Dendritic cell treated with granulocyte-macrophage colony-stimulating factor and Interleukin-4, amounts not matched to agents 40 ng/mL and 50 ng/mL, for 4 days (primary cell): ENCODE data around the gene NSUN7.

ENCODE experiments used
- H3K27ac Mint-ChIP-seq: one replicate; pipeline ENCODE4 v1.8.0; 2022; ENCODE audit warnings: mild to moderate bottlenecking, mixed read lengths
- H3K27me3 Mint-ChIP-seq: one replicate; pipeline ENCODE4 v1.8.0; 2022; ENCODE audit warnings: mild to moderate bottlenecking, mixed read lengths
- H3K36me3 Mint-ChIP-seq: one replicate; pipeline ENCODE4 v1.8.0; 2022; ENCODE audit warnings: low read depth, mixed read lengths
- H3K4me1 Mint-ChIP-seq: one replicate; pipeline ENCODE4 v1.8.0; 2022; ENCODE audit warnings: low read depth, mixed read lengths
- H3K4me3 Mint-ChIP-seq: one replicate; pipeline ENCODE4 v1.8.0; 2022; ENCODE audit warnings: mild to moderate bottlenecking, moderate library complexity, mixed read lengths
- H3K9me3 Mint-ChIP-seq: one replicate; pipeline ENCODE4 v1.8.0; 2022; ENCODE audit warnings: mixed read lengths
- intact Hi-C: fragments of 100-400 bp; cut with micrococcal nuclease; formaldehyde crosslinking; loops from one replicate; pipeline ENCODE4 v1.15.0; 2022

NSUN7 gene

DNA sequence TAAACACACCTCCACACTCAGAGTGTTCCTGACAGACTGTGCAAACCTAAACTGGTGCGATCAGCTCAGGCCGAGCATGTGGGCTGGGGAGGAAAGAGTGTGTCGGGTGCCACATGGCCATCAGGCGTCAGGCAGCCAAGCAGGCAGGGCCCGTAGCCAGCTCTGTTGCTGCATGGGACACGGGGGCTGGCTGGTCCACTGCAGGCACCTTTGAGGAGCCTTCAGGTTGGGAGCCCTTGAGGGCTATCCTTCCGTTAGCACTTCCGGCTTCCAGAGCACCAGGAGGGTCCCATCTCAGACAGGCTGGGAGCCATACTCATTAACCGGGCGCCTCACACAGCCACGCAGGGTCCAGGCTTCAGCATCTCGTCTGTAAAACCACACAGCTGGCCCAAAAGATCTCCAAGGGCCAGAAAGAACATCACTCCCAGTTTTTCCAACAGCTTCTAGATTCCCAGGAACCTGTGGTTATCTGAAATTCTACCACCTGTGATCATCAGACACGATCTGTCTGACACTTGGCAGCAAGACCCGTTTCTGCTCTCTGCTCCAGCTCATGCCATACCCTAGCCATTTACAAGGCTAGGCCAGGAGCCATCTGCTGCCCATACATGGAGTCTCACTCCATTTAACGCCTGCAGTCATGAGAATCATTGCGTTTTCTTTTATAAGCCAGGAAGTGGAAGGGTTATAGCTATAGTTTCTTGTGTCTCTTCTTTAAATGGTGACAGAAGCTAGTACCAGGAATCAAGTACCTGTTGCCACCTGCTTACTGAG is 87.5 kb downstream of the NSUN7 start:
- intact Hi-C loops = no loop called here
- no peaks in the 10 kb centered on the region for H3K27me3 Mint-ChIP-seq
- H3K4me1 Mint-ChIP-seq = peaks cover 13% of the 10 kb centered on the region
- no peaks in the 10 kb centered on the region for H3K36me3 Mint-ChIP-seq
- no peaks in the 10 kb centered on the region for H3K9me3 Mint-ChIP-seq
- H3K27ac Mint-ChIP-seq = peak overlapping the region; percentile 25
- no peak overlapping the region for H3K4me3 Mint-ChIP-seq

DNA sequence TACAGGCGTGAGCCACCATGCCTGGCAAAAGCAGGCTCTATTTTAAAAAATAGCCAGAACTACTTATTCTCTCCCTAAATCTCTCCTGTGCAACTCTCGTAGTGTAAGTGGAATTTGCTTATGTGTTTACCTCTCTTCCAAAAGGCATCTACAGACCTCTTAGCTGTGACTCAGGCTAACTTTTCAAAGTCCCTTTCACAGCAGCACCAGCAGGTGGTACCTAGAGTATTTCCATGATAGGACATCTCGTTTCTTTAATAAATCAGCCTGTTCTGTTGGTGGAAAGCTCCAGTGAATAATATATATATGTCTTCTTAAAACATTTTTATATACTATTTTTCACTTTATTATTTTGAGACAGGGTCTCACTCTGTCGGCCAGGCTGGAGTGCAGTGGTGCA is 89.0 kb downstream of the NSUN7 start:
- H3K9me3 Mint-ChIP-seq = no peaks in the 10 kb centered on the region
- H3K4me1 Mint-ChIP-seq = peaks cover 13% of the 10 kb centered on the region
- H3K36me3 Mint-ChIP-seq = no peaks in the 10 kb centered on the region
- H3K4me3 Mint-ChIP-seq = no peak overlapping the region
- intact Hi-C loops = no loop called here
- no peaks in the 10 kb centered on the region for H3K27me3 Mint-ChIP-seq
- H3K27ac Mint-ChIP-seq = no peak overlapping the region

DNA sequence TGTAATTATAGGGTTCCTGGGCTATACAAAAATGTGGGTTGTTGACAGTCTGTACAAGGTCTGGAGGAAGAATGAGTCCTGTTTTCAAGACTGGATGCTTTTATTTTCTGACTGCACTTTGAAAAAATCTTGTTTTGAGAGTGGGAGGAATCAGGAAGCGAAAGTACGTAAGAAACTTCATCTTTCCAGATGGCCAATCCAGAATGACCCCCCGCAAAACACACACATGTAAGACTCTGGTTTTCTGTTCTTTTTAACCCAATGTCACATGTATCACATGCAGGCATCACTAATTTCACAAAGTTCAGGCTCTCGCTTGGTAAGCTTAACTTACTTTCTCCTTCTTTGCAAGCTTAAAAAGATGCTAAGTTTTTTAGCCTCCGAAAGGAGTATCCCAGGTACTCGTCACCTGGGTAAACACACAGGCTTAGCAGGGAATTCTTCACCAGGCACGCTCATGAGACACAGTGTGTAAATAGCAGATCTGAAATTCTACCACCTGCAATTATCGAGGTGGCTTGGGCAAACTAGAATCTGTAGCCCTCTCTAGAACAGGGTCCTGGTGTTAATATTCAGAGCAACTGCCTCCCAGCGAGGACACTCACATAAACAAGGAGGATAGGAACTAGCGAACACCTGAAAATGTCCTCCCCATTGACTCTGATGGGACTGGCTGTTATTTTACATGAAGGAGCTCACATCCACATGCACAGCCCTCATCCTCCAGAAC is 90.7 kb downstream of the NSUN7 start:
- no peaks in the 10 kb centered on the region for H3K36me3 Mint-ChIP-seq
- intact Hi-C loops = loop anchor here (5.0 kb wide), 2 partner anchors 57 to 58 kb away; no protein-coding TSS in a partner anchor
- peaks cover 13% of the 10 kb centered on the region for H3K4me1 Mint-ChIP-seq
- no peaks in the 10 kb centered on the region for H3K27me3 Mint-ChIP-seq
- H3K27ac Mint-ChIP-seq = peak overlapping the region; percentile 18
- no peak overlapping the region for H3K4me3 Mint-ChIP-seq
- no peaks in the 10 kb centered on the region for H3K9me3 Mint-ChIP-seq

DNA sequence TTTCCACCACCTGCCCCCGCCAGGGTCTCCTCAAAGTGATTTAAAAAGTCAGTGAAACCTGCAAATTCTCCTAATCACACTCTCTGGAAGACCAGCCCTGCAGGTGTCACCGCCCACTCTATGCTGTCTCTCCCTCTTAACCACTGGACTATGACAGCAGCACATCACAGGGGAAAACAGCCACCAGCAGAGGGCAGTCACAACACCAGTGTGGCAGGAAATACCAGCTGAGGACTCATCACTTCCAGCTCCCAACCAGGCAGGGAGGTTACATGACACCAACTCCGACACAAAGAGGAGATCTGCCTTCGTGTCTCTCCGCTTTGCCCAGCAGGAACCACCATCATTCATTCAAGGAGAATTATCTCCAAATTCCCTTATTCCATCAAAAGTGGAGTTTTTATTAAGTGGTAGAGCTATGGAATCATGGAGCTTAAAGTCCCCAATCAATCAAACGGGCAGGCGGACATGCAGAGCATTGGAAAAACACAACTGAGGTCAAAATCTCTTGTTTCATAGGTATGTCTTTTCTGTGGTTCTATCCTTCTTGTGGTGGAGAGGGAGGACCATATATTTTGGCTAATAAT is 91.3 kb downstream of the NSUN7 start:
- Mint-ChIP-seq H3K36me3 (no peaks in the 10 kb centered on the region), H3K4me1 (peaks cover 13% of the 10 kb centered on the region), H3K27ac (peak overlapping the region; percentile 18), H3K4me3 (no peak overlapping the region), H3K9me3 (no peaks in the 10 kb centered on the region), H3K27me3 (no peaks in the 10 kb centered on the region)
- intact Hi-C loops = loop anchor here (5.0 kb wide), 2 partner anchors 56 to 59 kb away; no protein-coding TSS in a partner anchor

DNA sequence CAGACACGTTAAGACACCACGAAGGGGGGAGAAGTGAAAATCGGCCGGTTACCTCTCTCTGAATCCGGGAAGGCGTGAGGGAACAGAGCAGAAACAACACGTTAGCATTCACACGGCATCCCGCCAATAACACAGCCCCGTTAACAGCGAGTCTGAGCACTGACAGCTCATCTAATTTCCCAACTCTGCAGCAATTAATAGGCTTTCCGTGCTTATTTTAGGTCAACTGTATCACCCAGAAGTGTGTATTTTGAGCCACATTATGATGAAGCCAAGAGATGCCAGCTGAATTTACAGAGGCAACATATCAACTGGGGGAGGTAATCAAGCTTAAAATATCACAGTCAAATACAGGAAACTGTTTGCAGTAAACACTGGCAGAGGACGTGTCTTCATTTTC is 92.6 kb downstream of the NSUN7 start:
- Mint-ChIP-seq H3K27me3 (no peaks in the 10 kb centered on the region), H3K36me3 (no peaks in the 10 kb centered on the region), H3K4me1 (peaks cover 13% of the 10 kb centered on the region), H3K4me3 (no peak overlapping the region), H3K27ac (no peak overlapping the region), H3K9me3 (no peaks in the 10 kb centered on the region)
- intact Hi-C loops = loop anchor here (5.0 kb wide), 2 partner anchors 55 to 60 kb away; no protein-coding TSS in a partner anchor

DNA sequence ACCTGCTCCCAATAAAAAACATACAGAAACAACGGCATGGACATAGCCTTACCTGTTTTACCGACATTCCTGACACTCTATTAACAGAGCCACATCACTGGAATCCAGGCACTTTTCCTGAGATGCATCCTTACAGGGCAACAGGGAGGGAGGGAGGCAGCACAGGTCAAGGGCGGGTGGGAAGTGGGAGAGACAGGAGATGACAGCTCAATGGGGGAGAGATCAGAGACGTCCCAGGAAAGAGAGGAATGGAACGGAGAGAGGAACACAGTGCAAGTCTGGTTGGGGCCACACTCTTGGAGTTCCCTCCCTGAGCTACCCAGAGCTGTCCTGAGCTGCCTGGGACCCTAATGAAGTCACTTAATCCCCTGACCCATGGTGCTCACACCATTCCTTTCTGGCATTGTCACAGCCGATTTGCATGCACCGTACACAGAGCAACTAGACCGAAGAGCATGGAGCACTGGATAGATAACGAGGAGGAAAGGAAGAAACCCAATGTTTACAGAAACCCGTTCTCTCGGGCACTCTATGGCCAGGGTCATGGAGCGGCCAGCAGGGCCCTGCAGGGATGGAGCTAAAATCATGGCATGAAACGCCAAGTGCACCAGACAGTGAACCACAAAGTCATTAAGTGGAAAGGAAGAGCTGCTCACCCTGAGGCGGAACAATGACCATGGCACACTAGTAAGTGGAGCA is 93.1 kb downstream of the NSUN7 start:
- Mint-ChIP-seq H3K4me3 (no peak overlapping the region), H3K36me3 (no peaks in the 10 kb centered on the region), H3K27me3 (no peaks in the 10 kb centered on the region), H3K4me1 (peaks cover 13% of the 10 kb centered on the region), H3K27ac (no peak overlapping the region), H3K9me3 (no peaks in the 10 kb centered on the region)
- intact Hi-C loops = loop anchor here (1.0 to 5.0 kb wide), 3 partner anchors 54 to 106 kb away; no protein-coding TSS in a partner anchor

DNA sequence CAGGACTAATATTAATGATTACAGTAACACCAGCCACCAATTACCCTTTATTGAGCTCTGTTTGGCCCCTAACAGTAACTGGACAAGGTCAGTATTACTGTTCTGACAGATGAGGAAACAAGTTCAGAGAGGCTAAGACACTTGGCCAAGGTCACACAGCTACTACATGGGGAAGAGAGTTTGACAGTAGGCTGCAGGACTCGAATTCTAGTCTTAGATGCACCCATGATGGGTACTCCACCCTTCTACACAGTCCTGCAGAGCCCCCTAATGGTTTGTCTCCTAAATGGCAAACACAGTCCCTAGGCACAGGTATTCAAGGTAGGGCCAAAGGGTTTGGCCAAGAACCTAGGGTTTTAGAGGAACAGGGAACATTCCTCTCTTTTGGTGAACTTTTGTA is 93.9 kb downstream of the NSUN7 start:
- Mint-ChIP-seq H3K27me3 (peaks cover 2% of the 10 kb centered on the region), H3K4me1 (peaks cover 19% of the 10 kb centered on the region), H3K27ac (no peak overlapping the region), H3K36me3 (no peaks in the 10 kb centered on the region), H3K9me3 (no peaks in the 10 kb centered on the region), H3K4me3 (no peak overlapping the region)
- intact Hi-C loops = loop anchor here (1.0 to 5.0 kb wide), 3 partner anchors 54 to 106 kb away; no protein-coding TSS in a partner anchor

DNA sequence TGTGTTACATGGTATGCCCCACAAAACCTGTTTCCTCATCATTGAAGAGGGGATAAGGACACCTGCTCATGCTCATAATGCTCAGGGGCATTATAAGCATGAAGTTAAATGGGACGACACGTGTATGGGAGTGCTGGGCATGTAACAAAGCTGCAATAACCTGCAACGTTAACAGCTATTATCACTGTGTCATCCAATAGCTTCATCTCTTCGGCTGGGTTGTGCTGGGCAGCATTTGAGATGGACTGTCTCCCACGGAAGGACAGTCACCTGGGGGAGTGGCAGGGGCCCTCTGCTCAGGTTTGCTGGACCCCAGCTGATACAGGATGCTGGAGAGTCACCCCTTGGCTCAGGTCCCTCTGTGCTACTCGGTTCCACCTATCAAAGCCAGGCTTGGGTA is 94.5 kb downstream of the NSUN7 start:
- H3K9me3 Mint-ChIP-seq = no peaks in the 10 kb centered on the region
- H3K27ac Mint-ChIP-seq = no peak overlapping the region
- intact Hi-C loops = loop anchor here (5.0 kb wide), 2 partner anchors 53 to 62 kb away; no protein-coding TSS in a partner anchor
- H3K27me3 Mint-ChIP-seq = peaks cover 4% of the 10 kb centered on the region
- H3K4me1 Mint-ChIP-seq = peaks cover 22% of the 10 kb centered on the region
- H3K36me3 Mint-ChIP-seq = no peaks in the 10 kb centered on the region
- H3K4me3 Mint-ChIP-seq = no peak overlapping the region

DNA sequence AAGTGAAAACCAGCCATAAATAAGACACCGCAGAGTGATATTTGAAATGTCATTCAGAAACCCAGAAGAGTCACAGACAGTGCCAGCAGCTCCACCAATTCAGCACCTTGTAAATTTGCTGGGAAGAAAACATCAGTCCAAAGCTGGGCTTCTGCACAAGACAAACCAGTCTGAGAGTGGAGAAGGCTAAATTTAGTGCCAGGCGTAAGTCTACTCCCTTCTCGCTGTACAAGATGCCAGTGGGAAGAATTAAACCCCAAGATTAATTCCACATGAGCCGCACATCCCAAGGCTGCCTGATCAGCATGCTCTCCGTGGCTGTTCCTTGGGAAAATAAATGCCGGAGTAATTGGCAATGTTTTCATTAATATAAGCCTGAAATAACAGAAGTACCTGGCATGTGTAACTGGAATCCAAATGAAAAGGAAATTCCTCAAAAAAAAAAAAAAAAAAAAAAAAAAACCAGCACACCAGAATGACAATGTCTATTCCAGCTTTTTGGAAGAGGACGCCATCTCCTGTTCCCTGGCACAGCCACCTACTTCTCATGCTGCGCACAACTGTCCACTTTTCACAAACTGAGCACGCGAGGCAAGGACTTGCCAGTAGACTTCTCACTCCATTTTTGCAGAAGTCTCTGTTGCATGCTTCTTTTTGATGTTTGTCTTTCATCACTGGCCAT is 95.5 kb downstream of the NSUN7 start:
- Mint-ChIP-seq H3K9me3 (no peaks in the 10 kb centered on the region), H3K27ac (no peak overlapping the region), H3K27me3 (peaks cover 4% of the 10 kb centered on the region), H3K4me3 (no peak overlapping the region), H3K36me3 (no peaks in the 10 kb centered on the region), H3K4me1 (peaks cover 19% of the 10 kb centered on the region)
- intact Hi-C loops = no loop called here

DNA sequence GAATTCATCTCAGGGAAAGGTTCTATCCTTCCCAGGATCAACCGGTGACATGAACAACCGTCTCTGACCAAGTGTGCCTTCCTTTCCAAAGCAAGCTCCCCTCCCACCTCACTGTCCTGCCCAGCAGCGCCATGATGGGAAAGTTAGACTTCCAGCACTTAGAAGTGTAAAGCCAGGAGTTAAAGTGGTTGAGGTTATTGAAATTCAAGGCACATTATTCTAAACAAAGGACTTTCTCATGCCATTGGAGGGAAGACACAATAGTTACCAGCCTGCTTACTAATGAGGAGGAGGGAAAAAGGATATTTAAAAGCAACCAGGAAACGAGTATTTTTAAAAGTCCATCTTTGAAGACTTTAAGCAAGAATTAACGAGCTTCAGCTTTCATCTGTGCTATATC is 96.8 kb downstream of the NSUN7 start:
- Mint-ChIP-seq H3K4me1 (peaks cover 9% of the 10 kb centered on the region), H3K27ac (no peak overlapping the region), H3K36me3 (no peaks in the 10 kb centered on the region), H3K27me3 (peaks cover 4% of the 10 kb centered on the region), H3K4me3 (no peak overlapping the region), H3K9me3 (no peaks in the 10 kb centered on the region)
- intact Hi-C loops = no loop called here

DNA sequence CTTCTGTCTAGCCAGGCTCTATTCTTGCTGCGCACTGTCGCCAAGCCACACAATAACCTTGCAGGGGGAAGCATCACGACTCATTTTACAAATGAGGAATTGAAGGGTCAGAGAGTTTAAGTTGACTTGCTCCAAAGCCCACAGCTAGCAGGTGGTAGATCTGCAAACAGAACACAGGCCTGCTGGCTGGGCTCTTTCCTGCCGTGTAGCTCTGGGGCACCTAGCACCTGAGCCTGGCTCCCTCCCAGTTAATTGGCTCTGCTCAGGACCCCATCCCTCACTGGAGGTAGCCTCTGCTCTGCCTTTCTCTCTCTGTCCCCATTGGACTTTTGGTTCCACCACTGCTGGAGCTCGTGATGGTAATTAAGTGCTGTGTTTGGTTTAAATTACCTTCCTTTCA is 98.5 kb downstream of the NSUN7 start:
- no peak overlapping the region for H3K27ac Mint-ChIP-seq
- H3K4me3 Mint-ChIP-seq = no peak overlapping the region
- no peaks in the 10 kb centered on the region for H3K9me3 Mint-ChIP-seq
- peaks cover 4% of the 10 kb centered on the region for H3K27me3 Mint-ChIP-seq
- H3K36me3 Mint-ChIP-seq = no peaks in the 10 kb centered on the region
- intact Hi-C loops = no loop called here
- H3K4me1 Mint-ChIP-seq = peaks cover 9% of the 10 kb centered on the region

DNA sequence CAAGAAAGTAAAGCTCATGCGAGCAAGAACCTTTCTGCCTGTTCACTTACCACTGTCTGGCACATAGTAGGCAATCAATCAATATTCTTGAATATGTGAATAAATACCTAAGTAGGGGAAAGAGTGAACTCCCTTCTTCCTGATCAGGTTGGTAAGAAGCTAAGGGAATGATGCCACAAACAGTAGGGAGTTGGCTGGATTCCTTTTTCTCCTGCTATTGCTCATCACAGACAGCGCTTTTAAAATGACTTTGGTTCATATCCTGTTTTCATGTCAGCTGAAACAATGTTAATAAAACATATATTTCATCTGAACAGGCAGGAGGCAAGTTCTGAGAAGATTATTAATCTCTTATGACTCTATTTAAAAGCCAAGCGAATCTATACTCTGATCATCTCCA is 99.2 kb downstream of the NSUN7 start:
- H3K36me3 Mint-ChIP-seq = no peaks in the 10 kb centered on the region
- no peak overlapping the region for H3K27ac Mint-ChIP-seq
- H3K4me1 Mint-ChIP-seq = peaks cover 9% of the 10 kb centered on the region
- intact Hi-C loops = no loop called here
- H3K27me3 Mint-ChIP-seq = peaks cover 4% of the 10 kb centered on the region
- H3K4me3 Mint-ChIP-seq = no peak overlapping the region
- H3K9me3 Mint-ChIP-seq = no peaks in the 10 kb centered on the region

DNA sequence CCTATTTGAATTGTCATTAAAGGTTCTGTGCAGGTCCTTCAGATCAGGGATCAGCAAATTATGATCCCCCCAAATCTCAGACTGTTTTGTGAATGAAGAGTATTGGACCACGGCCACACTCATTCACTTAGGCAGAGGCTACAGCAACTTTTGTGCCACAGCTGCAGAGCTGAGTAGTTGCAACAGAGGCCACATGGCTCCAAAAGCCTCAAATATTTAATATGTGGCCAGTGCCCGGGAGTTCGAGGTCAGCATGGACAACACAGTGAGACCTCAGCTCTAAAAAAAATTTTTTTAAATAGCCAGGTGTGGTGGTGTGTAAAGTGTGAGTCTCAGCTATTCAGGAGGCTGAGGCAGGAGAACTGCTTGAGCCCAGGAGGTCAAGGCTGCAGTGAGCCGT is 100.7 kb downstream of the NSUN7 start:
- peaks cover 12% of the 10 kb centered on the region for H3K4me1 Mint-ChIP-seq
- no peak overlapping the region for H3K4me3 Mint-ChIP-seq
- no peaks in the 10 kb centered on the region for H3K9me3 Mint-ChIP-seq
- H3K27ac Mint-ChIP-seq = no peak overlapping the region
- intact Hi-C loops = no loop called here
- peaks cover 4% of the 10 kb centered on the region for H3K27me3 Mint-ChIP-seq
- H3K36me3 Mint-ChIP-seq = no peaks in the 10 kb centered on the region
